Measurements from ENCODE around the gene DERL3.

- no peak for TF ChIP-seq CTCF (IDR thresholded peaks at IDR 0.05; ENCODE audit: low read length)
- TF ChIP-seq EZH2 (IDR thresholded peaks at IDR 0.05; ENCODE audit: borderline replicate concordance, low read length), result no peak
These were observed 11.3 kb downstream of the DERL3 start for GRCh38 chr22:23827351-23827995.
